A673 (cell line): ENCODE measurements around the gene SUPT4H1.

Source experiments
- CTCF ChIP-seq: fragments of 300-800, 200-600 bp; sonication (generic); conservative IDR thresholded peaks from 2 replicates; pipeline ENCODE4 v1.5.1; 2017; ENCODE audit warnings: low read depth, mild to moderate bottlenecking, antibody characterized with exemption, low read length, moderate library complexity, mixed read lengths
- EZH2 ChIP-seq: fragments of 200-600 bp; sonication (generic); IDR thresholded peaks from 2 replicates; pipeline ENCODE4 v1.6.1; 2017; ENCODE audit warnings: borderline replicate concordance, low read depth, mild to moderate bottlenecking, mixed read lengths, antibody characterized with exemption, low read length; ENCODE audit not compliant: poor library complexity, severe bottlenecking

- TF ChIP-seq CTCF (no peak), EZH2 (no peak)
Observed at GRCh38 chr17:58335779-58336455, 16.1 kb downstream of the SUPT4H1 start.
